Stimulated activated memory B cell treated with anti-CD40 and anti-IgM and Interleukin-4, amounts not matched to agents 10 μg/mL and 1 μg/mL and 100 μg/mL, for 72 hours (primary cell): ENCODE results near the gene SH3BP4.
A peak's percentile ranks its signal among the peaks of the same experiment; 100 is the strongest.

ENCODE experiments used
- ATAC-seq: fragments of 150-1000 bp; cut with Tn5 transposase; 2 replicates; pipeline ENCODE4 v1.10.0; 2021
- H3K27ac Mint-ChIP-seq: one replicate; pipeline ENCODE4 v1.8.0; 2022; ENCODE audit warnings: mild to moderate bottlenecking, mixed read lengths
- H3K27me3 Mint-ChIP-seq: one replicate; pipeline ENCODE4 v1.8.0; 2022; ENCODE audit warnings: mixed read lengths
- H3K36me3 Mint-ChIP-seq: one replicate; pipeline ENCODE4 v1.8.0; 2022; ENCODE audit warnings: mixed read lengths
- H3K4me1 Mint-ChIP-seq: one replicate; pipeline ENCODE4 v1.8.0; 2022; ENCODE audit warnings: mixed read lengths
- H3K4me3 Mint-ChIP-seq: one replicate; pipeline ENCODE4 v1.8.0; 2022; ENCODE audit warnings: mild to moderate bottlenecking, moderate library complexity, mixed read lengths
- H3K9me3 Mint-ChIP-seq: one replicate; pipeline ENCODE4 v1.8.0; 2022; ENCODE audit warnings: mixed read lengths

Gene SH3BP4

GRCh38 chr2:234995332-234996068, 43.7 kb downstream of the SH3BP4 start:
- Mint-ChIP-seq H3K9me3 (no peaks in the 10 kb centered on the region), H3K36me3 (no peaks in the 10 kb centered on the region), H3K4me3 (no peak overlapping the region), H3K27me3 (peaks cover 16% of the 10 kb centered on the region), H3K4me1 (peaks cover 18% of the 10 kb centered on the region), H3K27ac (peak overlapping the region; percentile 13)
- ATAC-seq = no peak

GRCh38 chr2:234996069-234996940, 44.5 kb downstream of the SH3BP4 start:
- Mint-ChIP-seq H3K27ac (no peak overlapping the region), H3K36me3 (no peaks in the 10 kb centered on the region), H3K4me1 (peaks cover 18% of the 10 kb centered on the region), H3K27me3 (peaks cover 16% of the 10 kb centered on the region), H3K4me3 (no peak overlapping the region), H3K9me3 (no peaks in the 10 kb centered on the region)
- no peak for ATAC-seq

GRCh38 chr2:234996941-234997270, 45.1 kb downstream of the SH3BP4 start:
- H3K36me3 Mint-ChIP-seq = no peaks in the 10 kb centered on the region
- H3K9me3 Mint-ChIP-seq = no peaks in the 10 kb centered on the region
- ATAC-seq = no peak
- peaks cover 16% of the 10 kb centered on the region for H3K27me3 Mint-ChIP-seq
- H3K4me3 Mint-ChIP-seq = no peak overlapping the region
- H3K4me1 Mint-ChIP-seq = peaks cover 18% of the 10 kb centered on the region
- H3K27ac Mint-ChIP-seq = no peak overlapping the region

GRCh38 chr2:234997389-234997788, 45.6 kb downstream of the SH3BP4 start:
- no peak for ATAC-seq
- H3K4me1 Mint-ChIP-seq = peaks cover 18% of the 10 kb centered on the region
- no peaks in the 10 kb centered on the region for H3K9me3 Mint-ChIP-seq
- H3K36me3 Mint-ChIP-seq = no peaks in the 10 kb centered on the region
- H3K4me3 Mint-ChIP-seq = no peak overlapping the region
- H3K27ac Mint-ChIP-seq = no peak overlapping the region
- peaks cover 16% of the 10 kb centered on the region for H3K27me3 Mint-ChIP-seq

GRCh38 chr2:234998404-234999211, 46.8 kb downstream of the SH3BP4 start:
- peaks cover 11% of the 10 kb centered on the region for H3K4me1 Mint-ChIP-seq
- ATAC-seq = no peak
- no peaks in the 10 kb centered on the region for H3K9me3 Mint-ChIP-seq
- H3K27ac Mint-ChIP-seq = no peak overlapping the region
- no peak overlapping the region for H3K4me3 Mint-ChIP-seq
- H3K36me3 Mint-ChIP-seq = no peaks in the 10 kb centered on the region
- H3K27me3 Mint-ChIP-seq = peaks cover 16% of the 10 kb centered on the region

- H3K4me3 Mint-ChIP-seq = no peak overlapping the region
- no peaks in the 10 kb centered on the region for H3K9me3 Mint-ChIP-seq
- no peak overlapping the region for H3K27ac Mint-ChIP-seq
- H3K4me1 Mint-ChIP-seq = no peaks in the 10 kb centered on the region
- ATAC-seq = no peak
- no peaks in the 10 kb centered on the region for H3K36me3 Mint-ChIP-seq
- H3K27me3 Mint-ChIP-seq = peaks cover 16% of the 10 kb centered on the region
Observed at GRCh38 chr2:234999740-235000425, 48.1 kb downstream of the SH3BP4 start.

GRCh38 chr2:235000426-235001236, 48.8 kb downstream of the SH3BP4 start:
- H3K27me3 Mint-ChIP-seq = peaks cover 11% of the 10 kb centered on the region
- no peaks in the 10 kb centered on the region for H3K36me3 Mint-ChIP-seq
- H3K9me3 Mint-ChIP-seq = no peaks in the 10 kb centered on the region
- ATAC-seq = no peak
- no peaks in the 10 kb centered on the region for H3K4me1 Mint-ChIP-seq
- no peak overlapping the region for H3K27ac Mint-ChIP-seq
- H3K4me3 Mint-ChIP-seq = no peak overlapping the region

GRCh38 chr2:235001237-235002133, 49.7 kb downstream of the SH3BP4 start:
- Mint-ChIP-seq H3K27ac (no peak overlapping the region), H3K4me3 (no peak overlapping the region), H3K27me3 (peaks cover 2% of the 10 kb centered on the region), H3K9me3 (no peaks in the 10 kb centered on the region), H3K4me1 (no peaks in the 10 kb centered on the region), H3K36me3 (no peaks in the 10 kb centered on the region)
- ATAC-seq = no peak

- Mint-ChIP-seq H3K27ac (no peak overlapping the region), H3K4me3 (no peak overlapping the region), H3K36me3 (no peaks in the 10 kb centered on the region), H3K27me3 (peaks cover 5% of the 10 kb centered on the region), H3K4me1 (peaks cover 2% of the 10 kb centered on the region), H3K9me3 (no peaks in the 10 kb centered on the region)
- no peak for ATAC-seq
Observed at GRCh38 chr2:235002198-235003095, 50.6 kb downstream of the SH3BP4 start.

GRCh38 chr2:235003096-235003775, 51.4 kb downstream of the SH3BP4 start:
- no peak for ATAC-seq
- no peak overlapping the region for H3K27ac Mint-ChIP-seq
- peaks cover 10% of the 10 kb centered on the region for H3K27me3 Mint-ChIP-seq
- H3K4me3 Mint-ChIP-seq = no peak overlapping the region
- H3K4me1 Mint-ChIP-seq = peaks cover 7% of the 10 kb centered on the region
- H3K9me3 Mint-ChIP-seq = no peaks in the 10 kb centered on the region
- no peaks in the 10 kb centered on the region for H3K36me3 Mint-ChIP-seq

- no peak for ATAC-seq
- Mint-ChIP-seq H3K27ac (no peak overlapping the region), H3K36me3 (no peaks in the 10 kb centered on the region), H3K27me3 (peaks cover 10% of the 10 kb centered on the region), H3K9me3 (no peaks in the 10 kb centered on the region), H3K4me3 (no peak overlapping the region), H3K4me1 (peaks cover 14% of the 10 kb centered on the region)
Observed at GRCh38 chr2:235004329-235004903, 52.6 kb downstream of the SH3BP4 start.

- Mint-ChIP-seq H3K4me3 (no peak overlapping the region), H3K36me3 (no peaks in the 10 kb centered on the region), H3K27ac (no peak overlapping the region), H3K4me1 (peaks cover 14% of the 10 kb centered on the region), H3K9me3 (no peaks in the 10 kb centered on the region), H3K27me3 (peaks cover 10% of the 10 kb centered on the region)
- no peak for ATAC-seq
Observed at GRCh38 chr2:235005023-235005422, 53.2 kb downstream of the SH3BP4 start.
